ENCODE data around the gene ETS2. TPM values are rescaled to one million over a fixed set of nuclear protein-coding genes. Genes with fewer than 3 reads are reported as not detected.
"Not testable (repeated sequence)": the region's sequence is repeated elsewhere in the genome, so short reads cannot be mapped to it uniquely, and the experiment has no call there.

ETS2 gene
- total RNA-seq, 6 donors from 2014 or later, result 70.2 to 215 (median 143) TPM

DNA sequence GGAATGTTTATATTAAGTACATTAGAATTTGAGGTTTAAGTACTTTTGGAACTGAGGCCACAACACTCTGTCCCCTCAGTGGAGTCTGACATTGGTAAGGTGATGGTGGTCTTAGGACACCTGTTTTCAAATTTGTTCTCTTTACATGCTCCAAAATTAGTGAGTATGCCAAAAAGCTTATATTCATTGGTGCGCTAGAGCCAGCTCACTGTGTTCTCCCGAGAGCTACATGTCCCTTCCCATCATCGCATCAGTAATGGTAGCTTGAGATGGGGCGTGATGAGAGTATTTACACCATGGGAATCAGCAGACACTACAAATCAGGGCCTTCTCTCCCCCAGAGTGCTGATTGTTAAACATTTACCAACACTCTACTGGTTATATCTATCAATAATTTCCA, 19.5 kb downstream of the ETS2 start:
- no peak overlapping the region for H3K4me3 ChIP-seq
- peaks cover 45 to 51% (median 45%) of the 10 kb centered on the region in 4 donors for H3K4me1 ChIP-seq
- peaks cover 23 to 43% (median 33%) of the 10 kb centered on the region in 4 donors for H3K36me3 ChIP-seq
- H3K27ac ChIP-seq, result peak overlapping the region in 3 of 4 donors; percentile 72 to 84 (median 80)
- H3K27me3 ChIP-seq, result no peaks in the 10 kb centered on the region
- H3K9me3 ChIP-seq, result peaks cover 0 to 4% (median 0%) of the 10 kb centered on the region in 4 donors
- ATAC-seq (ENCODE audit: low FRiP score in 2 of 2), result no peak
- TF ChIP-seq POLR2AphosphoS5 (IDR thresholded peaks at IDR 0.05) (peak in 1 of 2 donors; percentile 58), EP300 (IDR thresholded peaks at IDR 0.05) (no peak)
- no peak for DNase-seq
- 90 to 97% methylated on average over 4 of the region's 4 CpGs for WGBS, 2 donors

GRCh38 chr21:38825921-38826320, 20.2 kb downstream of the ETS2 start:
- Histone ChIP-seq H3K36me3 (peaks cover 20 to 37% (median 27%) of the 10 kb centered on the region in 4 donors), H3K4me1 (peaks cover 42 to 48% (median 43%) of the 10 kb centered on the region in 4 donors), H3K9me3 (peaks cover 0 to 4% (median 0%) of the 10 kb centered on the region in 4 donors), H3K4me3 (no peak overlapping the region), H3K27me3 (no peaks in the 10 kb centered on the region), H3K27ac (peak overlapping the region in 1 of 4 donors; percentile 84)
- 58 to 81% methylated on average over 2 of the region's 2 CpGs for WGBS, 2 donors
- TF ChIP-seq, protein P1, sequence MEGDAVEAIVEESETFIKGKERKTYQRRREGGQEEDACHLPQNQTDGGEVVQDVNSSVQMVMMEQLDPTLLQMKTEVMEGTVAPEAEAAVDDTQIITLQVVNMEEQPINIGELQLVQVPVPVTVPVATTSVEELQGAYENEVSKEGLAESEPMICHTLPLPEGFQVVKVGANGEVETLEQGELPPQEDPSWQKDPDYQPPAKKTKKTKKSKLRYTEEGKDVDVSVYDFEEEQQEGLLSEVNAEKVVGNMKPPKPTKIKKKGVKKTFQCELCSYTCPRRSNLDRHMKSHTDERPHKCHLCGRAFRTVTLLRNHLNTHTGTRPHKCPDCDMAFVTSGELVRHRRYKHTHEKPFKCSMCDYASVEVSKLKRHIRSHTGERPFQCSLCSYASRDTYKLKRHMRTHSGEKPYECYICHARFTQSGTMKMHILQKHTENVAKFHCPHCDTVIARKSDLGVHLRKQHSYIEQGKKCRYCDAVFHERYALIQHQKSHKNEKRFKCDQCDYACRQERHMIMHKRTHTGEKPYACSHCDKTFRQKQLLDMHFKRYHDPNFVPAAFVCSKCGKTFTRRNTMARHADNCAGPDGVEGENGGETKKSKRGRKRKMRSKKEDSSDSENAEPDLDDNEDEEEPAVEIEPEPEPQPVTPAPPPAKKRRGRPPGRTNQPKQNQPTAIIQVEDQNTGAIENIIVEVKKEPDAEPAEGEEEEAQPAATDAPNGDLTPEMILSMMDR (IDR thresholded peaks at IDR 0.05), result no peak
- TF ChIP-seq POLR2A (IDR thresholded peaks at IDR 0.05) (no peak), POLR2AphosphoS5 (IDR thresholded peaks at IDR 0.05) (no peak)
- DNase-seq, result no peak
- no peak for ATAC-seq (ENCODE audit: low FRiP score in 2 of 2)

- not testable (repeated sequence) for ATAC-seq (ENCODE audit: low FRiP score in 2 of 2); DNase-seq; H3K27ac ChIP-seq; H3K9me3 ChIP-seq; H3K4me3 ChIP-seq; H3K27me3 ChIP-seq
- Histone ChIP-seq H3K36me3 (peaks cover under 1 to 15% (median 5%) of the 10 kb centered on the region in 4 donors), H3K4me1 (peaks cover 32 to 38% (median 38%) of the 10 kb centered on the region in 4 donors)
- 88 to 96% methylated on average over 6 to 7 of the region's 7 CpGs for WGBS, 2 donors
Observed at GRCh38 chr21:38828111-38828510, 22.4 kb downstream of the ETS2 start.

GRCh38 chr21:38830671-38831525, 25.2 kb downstream of the ETS2 start:
- ATAC-seq (ENCODE audit: low FRiP score in 2 of 2), result no peak
- no peaks in the 10 kb centered on the region for H3K27me3 ChIP-seq
- no peaks in the 10 kb centered on the region for H3K36me3 ChIP-seq
- H3K9me3 ChIP-seq, result peaks cover 0 to 4% (median 0%) of the 10 kb centered on the region in 4 donors
- no peak for DNase-seq
- TF ChIP-seq POLR2A (IDR thresholded peaks at IDR 0.05) (no peak), EP300 (IDR thresholded peaks at IDR 0.05) (no peak), POLR2AphosphoS5 (IDR thresholded peaks at IDR 0.05) (no peak)
- TF ChIP-seq, protein P1 (IDR thresholded peaks at IDR 0.05), result no peak
- peaks cover 15 to 21% (median 18%) of the 10 kb centered on the region in 4 donors for H3K4me1 ChIP-seq
- WGBS, 2 donors, result 72 to 80% methylated on average over 2 of the region's 2 CpGs
- peak overlapping the region; percentile 75 to 84 (median 82) for H3K27ac ChIP-seq
- no peak overlapping the region for H3K4me3 ChIP-seq

- ATAC-seq (ENCODE audit: low FRiP score in 2 of 2) (peak; percentile 92 to 96), DNase-seq (peak in 1 of 2 donors; percentile 89)
- Histone ChIP-seq H3K4me3 (no peak overlapping the region), H3K9me3 (no peaks in the 10 kb centered on the region), H3K27ac (peak overlapping the region; percentile 75 to 84 (median 82)), H3K4me1 (peaks cover 15 to 21% (median 18%) of the 10 kb centered on the region in 4 donors), H3K27me3 (no peaks in the 10 kb centered on the region), H3K36me3 (no peaks in the 10 kb centered on the region)
- 49 to 62% methylated on average over 7 of the region's 7 CpGs for WGBS, 2 donors
- peak; percentile 61 to 98 (median 80) for TF ChIP-seq EP300 (IDR thresholded peaks at IDR 0.05)
- peak; percentile 85 to 98 for TF ChIP-seq POLR2AphosphoS5 (IDR thresholded peaks at IDR 0.05)
- peak in 2 of 4 donors; percentile 20 to 25 for TF ChIP-seq POLR2A (IDR thresholded peaks at IDR 0.05)
- TF ChIP-seq, protein P1 (IDR thresholded peaks at IDR 0.05), result no peak
Observed at GRCh38 chr21:38831526-38832467, 26.1 kb downstream of the ETS2 start.
